HEK293T (cell line): ENCODE measurements around the gene UBAP1L.

ENCODE experiments used
- BHLHE40 ChIP-seq: fragments of 450-650 bp; IDR thresholded peaks from 2 replicates; pipeline ENCODE4 v1.6.1; 2016; ENCODE audit warnings: mild to moderate bottlenecking, moderate library complexity, borderline replicate concordance
- FOXA1 ChIP-seq: fragments of 450-650 bp; IDR thresholded peaks from 2 replicates; pipeline ENCODE4 v1.6.1; 2016; ENCODE audit warnings: mild to moderate bottlenecking
- FOXK2 ChIP-seq: fragments of 450-650 bp; IDR thresholded peaks from 2 replicates; pipeline ENCODE4 v1.6.1; 2016; ENCODE audit warnings: mild to moderate bottlenecking
- FOXM1 ChIP-seq: fragments of 450-650 bp; IDR thresholded peaks from 2 replicates; pipeline ENCODE4 v1.6.1; 2017; ENCODE audit warnings: mild to moderate bottlenecking, borderline replicate concordance
- SP1 ChIP-seq: fragments of 450-650 bp; IDR thresholded peaks from 2 replicates; pipeline ENCODE4 v1.6.1; 2017
- TARDBP ChIP-seq: fragments of 450-650 bp; IDR thresholded peaks from 2 replicates; pipeline ENCODE4 v1.6.1; 2016

GRCh38 chr15:65085990-65086679, 28.9 kb downstream of the UBAP1L start:
- no peak for TF ChIP-seq FOXA1
- no peak for TF ChIP-seq FOXM1
- TF ChIP-seq FOXK2 = no peak
- no peak for TF ChIP-seq TARDBP
- no peak for TF ChIP-seq BHLHE40
- no peak for TF ChIP-seq SP1
